Measurements from ENCODE around the gene AGBL1. TPM values are rescaled to one million over a fixed set of nuclear protein-coding genes. Genes with fewer than 3 reads are reported as not detected.

Gene AGBL1
- polyA plus RNA-seq, 2 of the 4 experiments (the other 2 are of a cell fraction), result not detected

DNA sequence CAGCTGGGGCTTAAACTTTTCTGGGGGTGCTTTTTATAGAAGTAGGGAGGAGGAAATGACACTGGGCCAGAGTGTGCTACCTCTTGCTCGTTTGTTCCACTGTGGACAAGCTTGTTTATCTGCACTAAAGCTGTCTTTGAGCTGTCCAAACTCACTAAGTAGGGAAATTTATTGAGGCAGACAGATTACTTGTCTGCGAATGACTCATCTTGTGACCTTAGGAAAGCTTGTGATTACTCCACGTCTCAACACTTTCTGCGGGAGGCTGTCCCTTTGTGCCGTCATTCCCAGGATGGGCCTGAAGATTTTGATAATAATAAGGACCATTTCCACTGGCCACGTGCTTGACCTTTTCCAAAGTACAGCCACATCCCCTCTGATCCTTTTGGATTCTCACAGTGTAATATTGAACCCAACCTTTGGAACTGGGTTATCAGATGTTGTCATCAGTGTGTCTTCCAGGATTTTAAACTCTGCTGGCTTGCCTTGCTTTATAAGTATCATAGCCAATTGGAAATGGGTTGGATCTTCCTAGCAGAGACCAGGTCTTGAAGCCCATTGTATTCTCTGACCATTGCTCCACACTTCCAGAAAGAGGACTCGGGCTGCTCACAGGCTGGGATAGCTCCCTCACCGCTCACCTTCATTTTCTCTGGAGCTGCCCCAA, 84.7 kb downstream of the AGBL1 start:
- H3K27ac ChIP-seq, result no peak overlapping the region
- FAIRE-seq, result no peak
- ATAC-seq, result no peak
- DNase-seq (ENCODE audit: low read depth in 1 of 2, low spot score in 1 of 2), result no peak
- WGBS (ENCODE audit: missing lambda C conversion rate), result 2% methylated on average over 8 of the region's 8 CpGs
- CTCF ChIA-PET, result interaction anchor here (0.5 to 0.9 kb wide), 2 partner anchors 8 to 212 kb away, joined by 3 read pairs; no protein-coding TSS in a partner anchor
- no peak overlapping the region for H3K4me2 ChIP-seq
- TF ChIP-seq KDM1A (IDR thresholded peaks at IDR 0.05; ENCODE audit: low read depth), result no peak
- no peak for TF ChIP-seq PBX3 (IDR thresholded peaks at IDR 0.05)
- no peak for TF ChIP-seq POLR2AphosphoS2 (conservative IDR thresholded peaks at IDR 0.05; ENCODE audit: low read length)
- TF ChIP-seq HOXB13 (CRISPR knock-in tag; IDR thresholded peaks at IDR 0.05; ENCODE audit: low read depth), result no peak
- no peak for TF ChIP-seq ZNF302 (CRISPR knock-in tag; IDR thresholded peaks at IDR 0.05)
- no peak for TF ChIP-seq FOXS1 (CRISPR knock-in tag; IDR thresholded peaks at IDR 0.05)
- TF ChIP-seq CBX8 (IDR thresholded peaks at IDR 0.05), result no peak
- TF ChIP-seq CHD4 (IDR thresholded peaks at IDR 0.05; ENCODE audit: borderline replicate concordance), result no peak
- TF ChIP-seq NPAS2 (CRISPR knock-in tag; IDR thresholded peaks at IDR 0.05; ENCODE audit: borderline replicate concordance), result no peak
- no peak for TF ChIP-seq BHLHE40 (IDR thresholded peaks at IDR 0.05; ENCODE audit: low read depth, low read length)
- no peak for TF ChIP-seq FOSB (CRISPR knock-in tag; IDR thresholded peaks at IDR 0.05)
- H3K4me3 ChIP-seq, result no peak overlapping the region
- H3K9me3 ChIP-seq, result no peaks in the 10 kb centered on the region
- POLR2A ChIA-PET, result no interaction called here
- H3K4me1 ChIP-seq, result no peaks in the 10 kb centered on the region

DNA sequence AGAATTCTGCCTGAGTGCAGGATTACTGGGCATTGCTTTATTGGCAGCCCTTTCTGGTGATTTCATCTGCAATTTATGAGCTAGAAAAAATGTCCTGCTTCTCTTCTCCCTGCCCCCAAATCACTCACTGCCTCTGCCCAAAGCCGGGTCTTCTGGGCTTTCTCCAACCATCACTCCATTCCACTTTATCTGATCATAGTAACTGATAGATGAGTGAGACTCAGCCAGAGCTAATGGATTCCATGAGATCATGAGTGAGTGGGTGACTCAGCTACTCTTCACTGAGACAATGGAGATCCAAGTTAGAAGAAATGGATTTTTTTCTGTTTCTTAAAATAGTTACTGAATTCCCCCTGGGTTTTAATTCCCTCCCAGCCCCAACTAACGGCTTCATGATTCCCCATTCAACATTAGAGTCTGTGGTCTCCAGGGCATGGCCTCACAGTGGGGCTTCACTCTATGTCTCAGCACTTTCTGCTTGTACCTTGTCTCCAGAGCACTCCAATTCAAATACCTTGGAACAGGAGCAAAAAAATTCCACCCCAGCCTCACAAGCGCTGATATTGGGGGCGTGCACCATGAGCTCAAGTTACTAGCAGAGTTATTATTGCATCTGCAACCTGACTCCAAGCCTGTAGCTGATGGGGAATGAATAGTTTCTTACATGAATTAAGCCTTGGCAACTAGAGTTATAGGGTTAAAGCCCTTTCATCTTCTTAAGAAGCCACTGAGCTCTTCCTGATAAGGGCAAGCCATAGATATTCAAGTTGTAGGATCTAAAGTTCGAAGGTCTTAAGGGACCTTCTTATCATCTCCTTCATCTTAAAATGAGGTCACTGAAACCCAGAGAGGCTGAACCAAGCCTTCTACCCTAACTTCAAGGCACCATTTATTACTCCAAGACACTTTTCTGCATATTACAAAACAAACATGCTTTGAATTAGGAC, 85.9 kb downstream of the AGBL1 start:
- TF ChIP-seq POLR2A (IDR thresholded peaks at IDR 0.05; ENCODE audit: low read length) (no peak), SMC3 (IDR thresholded peaks at IDR 0.05) (no peak), JUN (IDR thresholded peaks at IDR 0.05) (no peak), HOXB13 (CRISPR knock-in tag; IDR thresholded peaks at IDR 0.05; ENCODE audit: low read depth) (no peak), ZFP36 (IDR thresholded peaks at IDR 0.05; ENCODE audit: borderline replicate concordance, partially characterized antibody) (no peak), MAX (IDR thresholded peaks at IDR 0.05) (no peak)
- DNase-seq (ENCODE audit: low read depth in 1 of 2, low spot score in 1 of 2), result no peak
- Histone ChIP-seq H3K4me1 (no peaks in the 10 kb centered on the region), H3K27ac (no peak overlapping the region), H3K4me3 (no peak overlapping the region), H3K9me3 (no peaks in the 10 kb centered on the region), H3K4me2 (no peak overlapping the region)
- ChIA-PET CTCF (interaction anchor here (1.5 kb wide), 1 partner anchor 18 kb away, joined by 3 read pairs; no protein-coding TSS in a partner anchor), POLR2A (interaction anchor here (0.5 kb wide), 1 partner anchor 1310 kb away, joined by 3 read pairs; no protein-coding TSS in a partner anchor)
- no peak for ATAC-seq
- WGBS (ENCODE audit: missing lambda C conversion rate), result 2% methylated on average over 5 of the region's 5 CpGs
- FAIRE-seq, result no peak

GRCh38 chr15:86167841-86168240, 88.2 kb downstream of the AGBL1 start:
- H3K27ac ChIP-seq, result no peak overlapping the region
- H3K4me3 ChIP-seq, result no peak overlapping the region
- no peak overlapping the region for H3K4me2 ChIP-seq
- no peak for FAIRE-seq
- CTCF ChIA-PET, result no interaction called here
- no peak for ATAC-seq
- no peaks in the 10 kb centered on the region for H3K9me3 ChIP-seq
- POLR2A ChIA-PET, result no interaction called here
- no peaks in the 10 kb centered on the region for H3K4me1 ChIP-seq
- no peak for DNase-seq (ENCODE audit: low read depth in 1 of 2, low spot score in 1 of 2)
- TF ChIP-seq HOXA7 (CRISPR knock-in tag; IDR thresholded peaks at IDR 0.05) (no peak), EHMT2 (IDR thresholded peaks at IDR 0.05; ENCODE audit: low read depth) (no peak), RARB (CRISPR knock-in tag; IDR thresholded peaks at IDR 0.05) (no peak), JUN (IDR thresholded peaks at IDR 0.05) (no peak), HDAC2 (IDR thresholded peaks at IDR 0.05) (no peak), JUNB (IDR thresholded peaks at IDR 0.05) (no peak), HOXB5 (CRISPR knock-in tag; IDR thresholded peaks at IDR 0.05) (no peak), ESRRA (IDR thresholded peaks at IDR 0.05; ENCODE audit: borderline replicate concordance, low read length) (no peak), HOXB13 (CRISPR knock-in tag; IDR thresholded peaks at IDR 0.05; ENCODE audit: low read depth) (no peak), FOSB (CRISPR knock-in tag; IDR thresholded peaks at IDR 0.05) (no peak), BHLHE40 (IDR thresholded peaks at IDR 0.05; ENCODE audit: low read depth, low read length) (no peak), FOXS1 (CRISPR knock-in tag; IDR thresholded peaks at IDR 0.05) (no peak)
- TF ChIP-seq, protein P1, sequence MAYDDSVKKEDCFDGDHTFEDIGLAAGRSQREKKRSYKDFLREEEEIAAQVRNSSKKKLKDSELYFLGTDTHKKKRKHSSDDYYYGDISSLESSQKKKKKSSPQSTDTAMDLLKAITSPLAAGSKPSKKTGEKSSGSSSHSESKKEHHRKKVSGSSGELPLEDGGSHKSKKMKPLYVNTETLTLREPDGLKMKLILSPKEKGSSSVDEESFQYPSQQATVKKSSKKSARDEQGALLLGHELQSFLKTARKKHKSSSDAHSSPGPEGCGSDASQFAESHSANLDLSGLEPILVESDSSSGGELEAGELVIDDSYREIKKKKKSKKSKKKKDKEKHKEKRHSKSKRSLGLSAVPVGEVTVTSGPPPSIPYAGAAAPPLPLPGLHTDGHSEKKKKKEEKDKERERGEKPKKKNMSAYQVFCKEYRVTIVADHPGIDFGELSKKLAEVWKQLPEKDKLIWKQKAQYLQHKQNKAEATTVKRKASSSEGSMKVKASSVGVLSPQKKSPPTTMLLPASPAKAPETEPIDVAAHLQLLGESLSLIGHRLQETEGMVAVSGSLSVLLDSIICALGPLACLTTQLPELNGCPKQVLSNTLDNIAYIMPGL (CRISPR knock-in tag; IDR thresholded peaks at IDR 0.05; ENCODE audit: borderline replicate concordance), result no peak
- TF ChIP-seq, protein P2, sequence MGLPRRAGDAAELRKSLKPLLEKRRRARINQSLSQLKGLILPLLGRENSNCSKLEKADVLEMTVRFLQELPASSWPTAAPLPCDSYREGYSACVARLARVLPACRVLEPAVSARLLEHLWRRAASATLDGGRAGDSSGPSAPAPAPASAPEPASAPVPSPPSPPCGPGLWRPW (IDR thresholded peaks at IDR 0.05), result no peak
- TF ChIP-seq, protein P3, sequence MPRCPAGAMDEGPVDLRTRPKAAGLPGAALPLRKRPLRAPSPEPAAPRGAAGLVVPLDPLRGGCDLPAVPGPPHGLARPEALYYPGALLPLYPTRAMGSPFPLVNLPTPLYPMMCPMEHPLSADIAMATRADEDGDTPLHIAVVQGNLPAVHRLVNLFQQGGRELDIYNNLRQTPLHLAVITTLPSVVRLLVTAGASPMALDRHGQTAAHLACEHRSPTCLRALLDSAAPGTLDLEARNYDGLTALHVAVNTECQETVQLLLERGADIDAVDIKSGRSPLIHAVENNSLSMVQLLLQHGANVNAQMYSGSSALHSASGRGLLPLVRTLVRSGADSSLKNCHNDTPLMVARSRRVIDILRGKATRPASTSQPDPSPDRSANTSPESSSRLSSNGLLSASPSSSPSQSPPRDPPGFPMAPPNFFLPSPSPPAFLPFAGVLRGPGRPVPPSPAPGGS (IDR thresholded peaks at IDR 0.05), result no peak

All from A549 (cell line).